Measurements from ENCODE around the gene SV2A.
"Not testable (repeated sequence)": the region's sequence is repeated elsewhere in the genome, so short reads cannot be mapped to it uniquely, and the experiment has no call there.

DNA sequence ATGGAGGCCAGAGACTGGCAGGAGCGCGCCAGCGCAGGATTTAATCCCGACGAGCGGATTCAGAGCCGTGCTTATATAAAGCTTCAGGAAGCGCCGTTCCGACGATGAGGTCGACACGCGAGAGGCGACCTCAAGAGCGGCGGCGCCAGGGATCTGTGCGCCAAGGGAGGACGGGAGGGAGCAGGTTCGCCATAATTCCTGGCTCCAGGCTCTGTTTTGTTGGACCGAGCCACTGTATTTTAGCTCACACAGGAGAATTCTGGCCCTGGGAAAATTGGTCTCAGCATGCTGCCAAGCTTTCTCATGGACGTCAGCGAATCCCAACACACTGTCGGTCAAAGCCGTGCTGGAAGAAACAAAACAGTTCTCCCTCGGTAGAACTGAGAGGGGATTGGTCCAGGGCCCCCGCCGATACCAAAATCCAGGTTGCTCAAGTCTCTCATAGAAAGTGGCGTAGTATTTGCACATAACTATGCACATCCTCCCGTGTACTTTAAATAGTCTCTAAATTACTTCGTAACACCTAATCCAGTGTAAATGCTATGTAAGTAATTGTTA lies 56.1 kb downstream of the SV2A start:
- TF ChIP-seq POLR2AphosphoS5, POLR2A, TAF1, SPI1 (IDR thresholded peaks at IDR 0.05; ENCODE audit: low read depth, low read length): not testable (repeated sequence)

All from GM12891 (cell line).